ENCODE data around the gene UQCR11. TPM values are rescaled to one million over a fixed set of nuclear protein-coding genes. Genes with fewer than 3 reads are reported as not detected.

The UQCR11 gene
- polyA plus RNA-seq, 1 donor (not counting 4 experiments of a cell fraction or from before 2014, with no cell fraction given), result 327 TPM

DNA sequence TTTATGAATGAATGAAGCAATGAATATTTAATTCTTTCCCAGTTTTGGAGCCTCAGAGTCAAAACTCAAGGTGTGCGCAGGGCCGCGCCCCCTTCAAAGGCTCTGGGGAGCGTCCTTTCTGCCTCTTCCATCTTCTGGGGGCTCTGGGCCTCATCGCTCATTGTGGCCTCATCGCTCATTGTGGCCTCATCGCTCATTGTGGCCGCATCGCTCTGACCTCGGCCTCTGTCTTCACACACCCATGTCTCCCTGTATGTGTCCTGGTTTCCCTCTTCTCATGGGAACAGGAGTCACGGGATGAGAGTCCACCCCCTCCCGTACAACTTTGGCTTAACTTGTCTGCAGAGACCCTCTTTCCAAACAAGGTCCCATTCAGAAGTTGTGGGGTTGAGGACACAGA is 33.9 kb downstream of the UQCR11 start:
- no peaks in the 10 kb centered on the region for H3K9me3 ChIP-seq (ENCODE audit: control insufficient read depth, low read depth, low read length)
- no peaks in the 10 kb centered on the region for H3K9me1 ChIP-seq (ENCODE audit: control insufficient read depth, extremely low read depth, insufficient read depth, low read length)
- no peak overlapping the region for H3K27ac ChIP-seq (ENCODE audit: control insufficient read depth, insufficient read depth, low read length)
- H3K4me2 ChIP-seq (ENCODE audit: control insufficient read depth, extremely low read depth, insufficient read depth, low read depth, low read length), result no peak overlapping the region
- no peaks in the 10 kb centered on the region for H3K4me1 ChIP-seq (ENCODE audit: control insufficient read depth, extremely low read depth, insufficient read depth, low read length)
- H3K4me3 ChIP-seq (ENCODE audit: control insufficient read depth in 2 of 3, extremely low read depth in 1 of 3, insufficient read depth in 2 of 3, low read depth in 1 of 3, low read length in 3 of 3), result no peak overlapping the region
- peaks cover 0 to 6% of the 10 kb centered on the region in 2 experiments for H3K36me3 ChIP-seq (ENCODE audit: control insufficient read depth in 2 of 2, extremely low read depth in 1 of 2, insufficient read depth in 2 of 2, low read length in 2 of 2)
- no peak for FAIRE-seq
- TF ChIP-seq EZH2 (IDR thresholded peaks at IDR 0.05; ENCODE audit: low read length), result no peak
- TF ChIP-seq, protein P1, sequence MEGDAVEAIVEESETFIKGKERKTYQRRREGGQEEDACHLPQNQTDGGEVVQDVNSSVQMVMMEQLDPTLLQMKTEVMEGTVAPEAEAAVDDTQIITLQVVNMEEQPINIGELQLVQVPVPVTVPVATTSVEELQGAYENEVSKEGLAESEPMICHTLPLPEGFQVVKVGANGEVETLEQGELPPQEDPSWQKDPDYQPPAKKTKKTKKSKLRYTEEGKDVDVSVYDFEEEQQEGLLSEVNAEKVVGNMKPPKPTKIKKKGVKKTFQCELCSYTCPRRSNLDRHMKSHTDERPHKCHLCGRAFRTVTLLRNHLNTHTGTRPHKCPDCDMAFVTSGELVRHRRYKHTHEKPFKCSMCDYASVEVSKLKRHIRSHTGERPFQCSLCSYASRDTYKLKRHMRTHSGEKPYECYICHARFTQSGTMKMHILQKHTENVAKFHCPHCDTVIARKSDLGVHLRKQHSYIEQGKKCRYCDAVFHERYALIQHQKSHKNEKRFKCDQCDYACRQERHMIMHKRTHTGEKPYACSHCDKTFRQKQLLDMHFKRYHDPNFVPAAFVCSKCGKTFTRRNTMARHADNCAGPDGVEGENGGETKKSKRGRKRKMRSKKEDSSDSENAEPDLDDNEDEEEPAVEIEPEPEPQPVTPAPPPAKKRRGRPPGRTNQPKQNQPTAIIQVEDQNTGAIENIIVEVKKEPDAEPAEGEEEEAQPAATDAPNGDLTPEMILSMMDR (optimal IDR thresholded peaks at IDR 0.05 in 1 of 3, IDR thresholded peaks at IDR 0.05 in 1 of 3, conservative IDR thresholded peaks at IDR 0.05 in 1 of 3; ENCODE audit: extremely low read depth in 1 of 3, insufficient read depth in 2 of 3, low read length in 3 of 3), result no peak
- H3K27me3 ChIP-seq (ENCODE audit: control insufficient read depth, extremely low read depth, insufficient read depth, low read length), result peaks cover 11% of the 10 kb centered on the region
- dilution Hi-C loops (cut with MboI; ENCODE audit: extremely low pct_ligation_motif_present, low sequenced_read_pairs), result no loop called here
- H3K9ac ChIP-seq (ENCODE audit: control insufficient read depth, extremely low read depth, insufficient read depth, low read length), result no peak overlapping the region
- peaks cover 4% of the 10 kb centered on the region for H3K79me2 ChIP-seq (ENCODE audit: control insufficient read depth, insufficient read depth, low read length)
- no peaks in the 10 kb centered on the region for H4K20me1 ChIP-seq (ENCODE audit: control insufficient read depth, extremely low read depth, insufficient read depth, low read length)
- no peak for DNase-seq (ENCODE audit: low read depth, low spot score)
- H2AFZ ChIP-seq (ENCODE audit: control insufficient read depth, low read length), result no peak overlapping the region

DNA sequence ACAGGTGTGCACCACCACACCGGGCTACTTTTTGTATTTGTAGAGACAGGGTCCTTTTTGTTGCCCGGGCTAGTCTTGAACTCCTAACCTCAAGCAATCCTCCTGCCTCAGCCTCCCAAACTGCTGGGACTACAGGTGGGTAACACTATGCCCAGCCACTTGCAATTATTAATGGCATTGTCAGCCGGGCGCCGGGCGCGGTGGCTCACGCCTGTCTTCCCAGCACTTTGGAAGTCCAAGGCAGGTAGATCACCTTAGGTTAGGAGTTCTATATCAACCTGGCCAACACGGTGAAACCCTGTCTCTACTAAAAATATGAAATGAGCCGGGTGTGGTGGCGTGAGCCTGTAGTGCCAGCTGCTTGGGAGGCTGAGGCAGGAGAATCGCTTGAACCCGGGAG is 34.4 kb downstream of the UQCR11 start:
- Histone ChIP-seq H4K20me1 (ENCODE audit: control insufficient read depth, extremely low read depth, insufficient read depth, low read length) (no peaks in the 10 kb centered on the region), H3K9ac (ENCODE audit: control insufficient read depth, extremely low read depth, insufficient read depth, low read length) (no peak overlapping the region), H3K9me1 (ENCODE audit: control insufficient read depth, extremely low read depth, insufficient read depth, low read length) (no peaks in the 10 kb centered on the region), H2AFZ (ENCODE audit: control insufficient read depth, low read length) (no peak overlapping the region), H3K4me1 (ENCODE audit: control insufficient read depth, extremely low read depth, insufficient read depth, low read length) (no peaks in the 10 kb centered on the region), H3K36me3 (ENCODE audit: control insufficient read depth in 2 of 2, extremely low read depth in 1 of 2, insufficient read depth in 2 of 2, low read length in 2 of 2) (peaks cover 0 to 4% of the 10 kb centered on the region in 2 experiments), H3K9me3 (ENCODE audit: control insufficient read depth, low read depth, low read length) (no peaks in the 10 kb centered on the region), H3K4me2 (ENCODE audit: control insufficient read depth, extremely low read depth, insufficient read depth, low read depth, low read length) (no peak overlapping the region), H3K79me2 (ENCODE audit: control insufficient read depth, insufficient read depth, low read length) (peaks cover 9% of the 10 kb centered on the region), H3K27me3 (ENCODE audit: control insufficient read depth, extremely low read depth, insufficient read depth, low read length) (peaks cover 11% of the 10 kb centered on the region), H3K27ac (ENCODE audit: control insufficient read depth, insufficient read depth, low read length) (no peak overlapping the region), H3K4me3 (ENCODE audit: control insufficient read depth in 2 of 3, extremely low read depth in 1 of 3, insufficient read depth in 2 of 3, low read depth in 1 of 3, low read length in 3 of 3) (no peak overlapping the region)
- no peak for DNase-seq (ENCODE audit: low read depth, low spot score)
- no peak for FAIRE-seq
- dilution Hi-C loops (cut with MboI; ENCODE audit: extremely low pct_ligation_motif_present, low sequenced_read_pairs), result no loop called here
- TF ChIP-seq, protein P1 (optimal IDR thresholded peaks at IDR 0.05 in 1 of 3, IDR thresholded peaks at IDR 0.05 in 1 of 3, conservative IDR thresholded peaks at IDR 0.05 in 1 of 3; ENCODE audit: extremely low read depth in 1 of 3, insufficient read depth in 2 of 3, low read length in 3 of 3), result no peak
- no peak for TF ChIP-seq EZH2 (IDR thresholded peaks at IDR 0.05; ENCODE audit: low read length)
